ENCODE measurements around the gene EPS8L3.
A peak's percentile ranks its signal among the peaks of the same experiment; 100 is the strongest.

The EPS8L3 gene

GRCh38 chr1:109763646-109764415, at the start of gene EPS8L3:
TSS of gene EPS8L3 (minus strand) at chr1:109763923. CDS start at chr1:109761749, 2,174 bp downstream.
- DNase-seq = peak; percentile 11

DNA sequence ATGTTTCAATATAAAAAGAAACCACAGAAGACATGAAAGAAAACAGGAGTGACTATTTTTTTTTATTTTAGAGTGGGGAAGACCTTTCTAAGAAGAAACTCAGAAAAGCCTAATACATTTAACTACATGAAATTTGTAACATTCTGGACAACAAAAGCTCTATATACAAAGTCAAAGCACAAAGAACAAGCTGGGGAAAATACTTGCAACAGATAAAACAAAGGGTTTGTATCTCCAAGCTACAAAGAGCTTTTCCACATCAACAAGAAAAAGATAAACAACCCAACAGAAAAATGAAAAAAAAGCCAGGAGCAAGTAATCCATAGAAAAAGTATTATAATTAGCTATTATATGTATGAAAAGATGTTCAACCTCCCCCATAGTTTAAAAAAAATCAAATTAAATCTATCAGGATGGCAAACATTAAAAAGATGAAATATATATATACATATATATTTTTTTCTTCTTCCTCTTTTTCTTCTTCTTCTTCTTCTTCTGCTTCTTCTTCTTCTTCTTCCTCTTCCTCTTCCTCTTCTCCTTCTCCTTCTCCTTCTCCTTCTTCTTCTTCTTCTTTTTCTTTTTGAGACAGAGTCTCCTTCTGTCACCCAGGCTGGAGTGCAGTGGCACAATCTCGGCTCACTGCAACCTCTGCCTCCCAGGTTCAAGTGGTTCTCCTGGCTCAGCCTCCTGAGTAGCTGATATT, 49.1 kb upstream of the EPS8L3 start:
- DNase-seq = no peak

DNA sequence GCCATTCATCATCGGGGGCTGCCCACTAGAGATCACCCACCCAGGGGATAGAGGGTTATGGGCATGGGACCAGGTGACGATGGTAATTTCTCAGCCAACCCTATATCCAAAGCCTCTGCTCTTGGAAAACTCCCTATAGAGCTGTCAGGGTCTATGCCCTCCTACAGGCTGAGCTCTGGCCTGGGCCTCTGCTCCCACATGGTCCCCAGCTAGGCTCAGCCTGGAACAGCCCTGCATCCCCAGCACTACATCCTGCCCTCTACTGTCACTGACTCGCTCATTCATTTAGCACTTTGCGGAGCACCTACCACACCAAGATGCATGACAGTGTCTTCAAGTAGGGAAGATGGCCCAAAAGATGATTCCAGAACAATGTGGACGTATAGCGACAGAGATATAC, 45.0 kb upstream of the EPS8L3 start:
- DNase-seq = no peak

GRCh38 chr1:109807822-109808680, 44.3 kb upstream of the EPS8L3 start:
- no peak for DNase-seq

DNA sequence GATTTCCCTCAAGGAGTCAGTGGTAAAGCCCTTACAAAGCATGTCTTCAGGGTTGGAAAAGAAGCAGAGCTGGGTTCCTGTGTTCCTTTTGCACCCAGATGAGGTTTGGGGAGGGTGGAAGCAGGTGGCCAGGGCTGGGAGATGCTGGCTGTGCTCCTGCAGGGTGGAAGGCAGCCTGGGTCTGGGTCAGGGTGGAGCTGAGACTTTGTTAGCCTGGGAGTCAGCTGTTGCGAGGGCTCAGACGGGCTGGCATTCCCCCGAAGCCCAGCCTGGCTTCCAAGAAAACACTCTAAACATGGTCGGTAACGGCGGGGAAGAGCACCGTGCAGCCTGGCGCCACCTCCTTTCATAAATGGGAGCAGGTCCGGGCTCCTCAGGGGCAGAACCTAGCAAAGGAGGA, 43.7 kb upstream of the EPS8L3 start:
- peak; percentile 10 for DNase-seq

GRCh38 chr1:109806733-109807400, 43.1 kb upstream of the EPS8L3 start:
- peak; percentile 20 for DNase-seq

- peak; percentile 6 for DNase-seq
Measured at GRCh38 chr1:109805486-109806165, 41.9 kb upstream of the EPS8L3 start.

- DNase-seq = peak; percentile 12
Measured at GRCh38 chr1:109804660-109805059, 40.9 kb upstream of the EPS8L3 start.

DNA sequence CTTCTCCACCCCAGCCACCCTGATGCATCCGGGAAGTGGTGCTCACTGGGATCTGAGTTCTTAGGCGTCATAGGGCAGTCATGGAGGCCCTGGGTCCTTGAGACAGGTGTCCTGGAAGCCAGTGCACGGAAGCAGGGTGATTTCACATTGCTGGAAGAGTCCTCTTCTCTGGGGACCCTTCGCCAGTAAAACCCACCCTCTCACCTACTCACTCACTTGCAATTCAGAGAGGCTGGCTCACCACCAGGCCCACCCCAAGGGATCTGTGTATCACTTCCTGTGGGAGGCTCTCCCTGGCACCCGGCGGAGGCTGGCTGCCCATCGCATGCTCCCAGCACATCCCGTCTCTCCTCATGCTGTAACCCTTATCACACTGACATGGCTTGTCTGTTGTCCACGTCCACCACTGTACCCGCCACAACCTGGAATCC, 40.2 kb upstream of the EPS8L3 start:
- DNase-seq = peak; percentile 10

GRCh38 chr1:109802901-109803561, 39.3 kb upstream of the EPS8L3 start:
- DNase-seq = no peak

DNA sequence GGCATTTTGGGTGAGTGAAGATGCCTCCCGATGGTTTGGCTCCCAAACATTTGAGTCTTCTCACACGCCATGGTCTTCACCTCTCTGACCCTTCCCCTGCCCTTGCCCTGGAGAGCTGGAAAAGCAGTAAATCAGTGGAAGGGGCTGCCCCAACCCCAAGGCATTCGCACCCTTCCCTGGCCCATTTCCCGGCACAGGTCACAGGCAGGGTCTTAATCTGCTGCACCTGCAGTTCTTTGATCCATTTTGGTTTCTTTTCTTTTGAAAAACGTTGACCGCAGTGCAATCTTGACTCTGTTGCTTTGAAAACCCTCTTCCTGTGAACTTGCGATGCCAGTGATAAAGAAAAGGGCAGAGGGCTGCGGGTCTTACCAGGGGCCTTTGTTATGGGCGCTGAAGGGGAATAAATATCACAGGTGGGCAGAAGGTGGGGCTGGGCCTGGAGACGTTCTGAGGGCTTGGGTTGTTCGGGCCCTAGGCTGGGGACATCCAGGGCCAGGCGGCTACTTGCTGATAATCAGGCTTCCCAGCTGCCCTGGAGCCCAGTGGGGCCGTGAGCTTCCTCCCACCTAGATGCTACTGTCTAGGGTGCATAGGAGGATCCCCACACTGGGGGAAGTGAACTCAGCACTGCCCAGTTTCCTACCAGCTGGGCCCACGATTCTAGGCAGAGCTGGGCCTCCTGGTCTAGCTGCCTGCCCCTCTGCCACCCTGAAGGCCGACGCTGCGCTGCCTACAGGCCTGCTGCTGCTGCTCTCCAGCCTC, 38.6 kb upstream of the EPS8L3 start:
- DNase-seq = peak; percentile 49

- DNase-seq = no peak
Measured at GRCh38 chr1:109801791-109802135, 38.0 kb upstream of the EPS8L3 start.

DNA sequence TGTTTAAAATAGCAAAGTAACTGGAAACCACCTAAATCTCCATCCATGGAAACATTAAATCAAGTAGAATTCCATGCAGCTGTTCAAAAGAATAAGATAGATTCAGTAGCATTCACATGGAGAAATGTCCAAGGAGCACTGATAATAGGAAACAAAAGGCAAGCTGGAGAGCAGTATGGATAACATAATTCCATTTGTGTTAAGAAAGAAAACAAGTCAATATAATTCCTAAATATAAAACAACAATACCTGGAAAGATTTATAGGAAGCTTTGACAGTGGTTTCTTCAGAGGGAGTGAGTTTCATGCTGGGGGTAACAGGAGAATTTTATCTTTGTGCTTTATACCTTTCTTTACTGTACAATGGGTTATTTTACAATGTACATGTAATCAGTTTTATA, 36.6 kb upstream of the EPS8L3 start:
- no peak for DNase-seq

GRCh38 chr1:109799445-109799844, 35.7 kb upstream of the EPS8L3 start:
- no peak for DNase-seq

GRCh38 chr1:109797303-109797595, 33.5 kb upstream of the EPS8L3 start:
- peak; percentile 16 for DNase-seq

- no peak for DNase-seq
Measured at GRCh38 chr1:109796484-109797302, 33.0 kb upstream of the EPS8L3 start.

DNA sequence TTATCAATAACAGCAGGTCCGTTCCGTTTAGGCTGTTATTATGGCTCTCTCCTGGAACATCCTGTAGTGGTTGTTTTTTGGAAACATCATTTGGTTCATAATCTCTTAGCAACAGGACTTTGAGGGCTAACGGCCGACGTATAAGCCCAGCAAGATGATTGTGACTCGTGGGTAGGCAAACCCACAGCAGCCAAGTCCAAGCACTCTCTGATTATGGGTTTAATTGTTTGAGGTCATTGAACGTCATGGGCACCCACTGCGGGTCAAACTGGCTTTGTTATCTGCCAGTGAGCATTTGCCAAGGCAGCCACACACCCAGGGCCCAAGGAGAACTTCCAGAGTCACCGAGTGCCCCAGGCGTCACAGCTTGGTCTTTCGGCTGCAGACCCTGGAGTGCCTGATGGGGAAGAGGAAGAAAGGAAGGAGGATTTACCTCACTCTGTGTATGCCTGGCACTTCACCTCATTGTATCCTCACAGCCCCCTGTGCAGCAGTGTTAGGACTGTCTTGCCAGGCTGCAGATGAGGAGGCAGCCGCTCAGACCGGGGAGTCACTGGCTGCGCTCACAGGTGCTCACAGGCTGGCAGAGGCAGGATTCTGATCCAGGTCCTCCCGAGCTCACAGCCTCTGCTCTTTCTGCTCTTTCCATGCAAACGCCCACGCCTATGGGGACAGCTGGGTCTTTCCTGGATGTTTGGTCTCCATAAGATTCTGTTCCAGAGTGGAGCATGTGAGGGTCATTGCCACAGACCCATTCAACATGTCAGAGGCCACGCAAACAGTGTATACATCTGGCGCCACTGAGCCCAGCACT, 30.8 kb upstream of the EPS8L3 start:
- DNase-seq = peak; percentile 12

DNA sequence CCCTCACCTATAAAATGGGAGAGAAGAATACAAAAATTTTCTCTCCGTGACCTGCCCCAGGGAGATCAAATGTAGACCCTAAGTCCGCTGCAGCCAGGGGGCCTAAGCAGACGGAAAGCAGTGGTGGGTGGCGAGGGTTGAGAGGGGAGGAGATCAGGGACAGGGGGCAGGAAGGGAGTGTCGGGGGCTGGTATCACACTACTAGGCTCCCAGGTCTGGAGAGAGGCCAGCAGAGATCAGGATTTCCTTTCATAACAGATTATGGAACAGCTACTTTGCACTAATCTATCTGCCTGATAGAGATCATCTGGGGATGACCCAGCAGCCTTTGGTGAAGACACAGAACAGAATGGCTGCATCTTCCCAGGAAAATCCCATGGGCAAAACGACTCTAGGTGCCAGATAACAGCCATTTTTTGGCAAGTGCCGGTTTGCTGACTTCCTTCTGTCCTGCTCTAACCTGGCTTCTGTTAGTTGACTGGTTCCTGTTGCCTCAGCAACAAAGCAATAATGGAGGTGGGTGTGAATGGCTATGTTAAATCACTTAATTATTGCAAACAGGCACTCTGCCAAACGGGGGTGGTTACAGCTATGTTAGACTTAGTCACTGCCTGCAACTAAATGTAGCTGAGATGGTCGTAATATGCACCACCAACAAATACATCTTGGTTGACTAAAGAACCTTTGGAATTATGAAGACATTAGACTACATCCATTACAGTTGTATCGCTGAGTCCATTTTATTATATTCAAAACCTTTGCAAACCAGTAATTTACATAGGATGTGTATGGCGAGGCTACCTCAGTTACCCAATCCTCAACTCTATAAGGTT, 30.0 kb upstream of the EPS8L3 start:
- DNase-seq = peak; percentile 26
